OCI-LY7 (cell line): ENCODE measurements around the gene SOAT1. TPM values are rescaled to one million over a fixed set of nuclear protein-coding genes. Genes with fewer than 3 reads are reported as not detected.

Experiments used
- BruUV-seq: library from RNA; stranded (reverse); fragments of 400-500 nt; replicated peaks from 2 replicates; lab custom pipeline; 2021; lab: Mats Ljungman, UMichigan
- CTCF ChIA-PET: fragments of 300-600 bp; sonication (Branson Sonifier 250); formaldehyde crosslinking; loops from one replicate; lab custom pipeline; 2022; ENCODE audit warnings: antibody characterized with exemption; ENCODE audit not compliant: unreplicated experiment; lab: Charles Lee
- POLR2A ChIA-PET: fragments of 300-600 bp; sonication (Branson Sonifier 250); formaldehyde crosslinking; loops from one replicate; lab custom pipeline; 2022; ENCODE audit warnings: antibody characterized with exemption; lab: Charles Lee
- DNase-seq: peaks from one replicate; pipeline ENCODE4 v3.0.0-alpha.2; 2015; ENCODE audit warnings: low spot score
- H2AFZ ChIP-seq: fragments of 200-600 bp; sonication (generic), shearing (Covaris generic); 2 replicates; pipeline ENCODE4 v1.6.1; 2014; ENCODE audit warnings: mild to moderate bottlenecking, antibody characterized with exemption, low read length, moderate library complexity
- H3K27ac ChIP-seq: fragments of 200-600 bp; sonication (generic); 2 replicates; pipeline ENCODE4 v1.5.1; 2014; ENCODE audit warnings: mixed run types, low read depth, mild to moderate bottlenecking, moderate library complexity, low read length, inconsistent platforms; ENCODE audit not compliant: poor library complexity, severe bottlenecking
- H3K36me3 ChIP-seq: fragments of 200-600 bp; sonication (generic); 2 replicates; pipeline ENCODE4 v1.6.1; 2014; ENCODE audit warnings: mild to moderate bottlenecking, antibody characterized with exemption, low read length, moderate library complexity, mixed read lengths; ENCODE audit not compliant: insufficient read depth
- H3K4me1 ChIP-seq: fragments of 200-600 bp; sonication (generic); 2 replicates; pipeline ENCODE4 v1.5.1; 2014; ENCODE audit warnings: mild to moderate bottlenecking, low read length; ENCODE audit not compliant: insufficient read depth, poor library complexity, severe bottlenecking
- H3K4me2 ChIP-seq: fragments of 200-600 bp; sonication (generic); 2 replicates; pipeline ENCODE4 v1.6.1; 2014; ENCODE audit warnings: mild to moderate bottlenecking, low read length
- H3K4me3 ChIP-seq: fragments of 200-600 bp; sonication (generic); 2 replicates; pipeline ENCODE4 v1.5.1; 2014; ENCODE audit warnings: mild to moderate bottlenecking, low read depth, low read length; ENCODE audit not compliant: poor library complexity, severe bottlenecking
- H3K79me2 ChIP-seq: fragments of 200-600 bp; sonication (generic); 2 replicates; pipeline ENCODE4 v1.6.1; 2016; ENCODE audit warnings: low read depth, mild to moderate bottlenecking, low read length, moderate library complexity, mixed read lengths; ENCODE audit not compliant: insufficient read depth
- H3K9me2 ChIP-seq: fragments of 200-600 bp; sonication (generic); 2 replicates; pipeline ENCODE4 v1.6.1; 2016; ENCODE audit warnings: mild to moderate bottlenecking, low read length, mixed read lengths; ENCODE audit not compliant: insufficient read depth
- H3K9me3 ChIP-seq: fragments of 200-600 bp; sonication (generic); 2 replicates; pipeline ENCODE4 v1.6.1; 2014; ENCODE audit warnings: mild to moderate bottlenecking, mixed run types, low read length, mixed read lengths
- H4K20me1 ChIP-seq: fragments of 200-600 bp; sonication (generic); 2 replicates; pipeline ENCODE4 v1.6.1; 2014; ENCODE audit warnings: mild to moderate bottlenecking, antibody characterized with exemption, low read length, moderate library complexity, mixed read lengths; ENCODE audit not compliant: insufficient read depth
- EZH2phosphoT487 ChIP-seq: fragments of 200-600 bp; sonication (generic); IDR thresholded peaks from 2 replicates; pipeline ENCODE4 v1.6.1; 2018; ENCODE audit warnings: low read depth, borderline replicate concordance, mild to moderate bottlenecking, mixed run types, antibody characterized with exemption, low read length, moderate library complexity, mixed read lengths
- intact Hi-C: fragments of 100-400 bp; cut with micrococcal nuclease; formaldehyde crosslinking; loops from one replicate; pipeline ENCODE4 v1.10.0; 2022; ENCODE audit not compliant: unreplicated experiment
- total RNA-seq, 2 experiments: library from RNA; depleted of rRNA in 1 of 2; stranded (reverse); fragments of >200 nt in 1 of 2; shearing (Covaris generic) in 1 of 2; gene quantifications; 2 replicates each; pipeline ENCODE4 v1.2.3, GENCODE V29; 2014 to 2022
- TF ChIP-seq, protein P1 (sequence below): fragments of 200-600 bp; sonication (generic); conservative IDR thresholded peaks from 2 replicates; pipeline ENCODE4 v1.5.1; 2014; ENCODE audit warnings: mild to moderate bottlenecking, antibody characterized with exemption, low read length, moderate library complexity, mixed read lengths

The SOAT1 gene
- total RNA-seq, 2 experiments from 2014 or later = 8.7 to 34.0 TPM

DNA sequence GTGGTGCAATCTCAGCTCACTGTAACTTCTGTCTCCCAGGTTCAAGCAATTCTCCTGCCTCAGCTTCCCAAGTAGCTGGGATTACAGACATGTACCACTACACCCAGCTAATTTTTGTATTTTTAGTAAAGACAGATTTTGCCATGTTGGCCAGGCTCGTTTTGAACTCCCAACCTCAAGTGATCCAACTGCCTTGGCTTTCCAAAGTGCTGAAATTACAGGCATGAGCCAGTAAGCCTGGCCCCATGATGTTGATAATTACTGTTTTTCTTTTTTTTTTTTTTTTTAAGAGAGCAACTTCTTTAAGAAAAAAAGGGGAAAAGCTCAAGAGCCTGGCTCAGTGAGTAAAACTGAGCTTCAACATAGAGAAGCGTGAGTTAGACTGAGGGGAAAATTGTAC, 9.6 kb upstream of the SOAT1 start:
- no peak overlapping the region for H3K27ac ChIP-seq
- H3K9me2 ChIP-seq = no peaks in the 10 kb centered on the region
- no peak for DNase-seq
- no peak overlapping the region for H3K4me2 ChIP-seq
- H3K4me1 ChIP-seq = no peaks in the 10 kb centered on the region
- no peaks in the 10 kb centered on the region for H3K36me3 ChIP-seq
- intact Hi-C loops = no loop called here
- BruUV-seq = no TSS peak
- CTCF ChIA-PET = no interaction called here
- POLR2A ChIA-PET = interaction anchor here (0.6 to 1.5 kb wide), 8 partner anchors 9 to 1364 kb away, joined by 3 to 8 read pairs (median 3); partner anchors contain the start of gene SOAT1
- H2AFZ ChIP-seq = no peak overlapping the region
- TF ChIP-seq, protein P1, sequence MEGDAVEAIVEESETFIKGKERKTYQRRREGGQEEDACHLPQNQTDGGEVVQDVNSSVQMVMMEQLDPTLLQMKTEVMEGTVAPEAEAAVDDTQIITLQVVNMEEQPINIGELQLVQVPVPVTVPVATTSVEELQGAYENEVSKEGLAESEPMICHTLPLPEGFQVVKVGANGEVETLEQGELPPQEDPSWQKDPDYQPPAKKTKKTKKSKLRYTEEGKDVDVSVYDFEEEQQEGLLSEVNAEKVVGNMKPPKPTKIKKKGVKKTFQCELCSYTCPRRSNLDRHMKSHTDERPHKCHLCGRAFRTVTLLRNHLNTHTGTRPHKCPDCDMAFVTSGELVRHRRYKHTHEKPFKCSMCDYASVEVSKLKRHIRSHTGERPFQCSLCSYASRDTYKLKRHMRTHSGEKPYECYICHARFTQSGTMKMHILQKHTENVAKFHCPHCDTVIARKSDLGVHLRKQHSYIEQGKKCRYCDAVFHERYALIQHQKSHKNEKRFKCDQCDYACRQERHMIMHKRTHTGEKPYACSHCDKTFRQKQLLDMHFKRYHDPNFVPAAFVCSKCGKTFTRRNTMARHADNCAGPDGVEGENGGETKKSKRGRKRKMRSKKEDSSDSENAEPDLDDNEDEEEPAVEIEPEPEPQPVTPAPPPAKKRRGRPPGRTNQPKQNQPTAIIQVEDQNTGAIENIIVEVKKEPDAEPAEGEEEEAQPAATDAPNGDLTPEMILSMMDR = no peak
- no peak for TF ChIP-seq EZH2phosphoT487
- no peaks in the 10 kb centered on the region for H4K20me1 ChIP-seq
- no peaks in the 10 kb centered on the region for H3K79me2 ChIP-seq
- H3K9me3 ChIP-seq = peaks cover 2% of the 10 kb centered on the region; the same call in 1 of the 2 replicates
- H3K4me3 ChIP-seq = no peak overlapping the region

DNA sequence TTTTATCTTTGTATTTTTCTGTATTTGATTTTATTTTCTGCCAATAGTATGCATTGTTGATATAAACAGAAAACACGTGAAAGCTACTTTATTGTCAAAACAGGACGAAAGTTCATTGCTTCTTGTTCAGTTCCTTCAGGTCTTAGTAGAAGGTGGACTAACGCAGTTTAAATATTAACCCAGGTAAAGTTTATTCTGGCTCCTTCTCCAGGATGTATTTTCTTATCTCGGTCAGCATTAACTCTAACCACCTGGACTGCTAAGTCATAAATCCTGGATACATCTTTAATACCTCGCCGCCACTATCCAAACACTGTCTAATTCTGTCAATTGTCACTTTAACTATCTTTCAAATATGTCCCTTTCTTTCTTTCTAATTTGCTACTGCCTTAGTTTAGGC, 5.7 kb upstream of the SOAT1 start:
- H3K9me2 ChIP-seq = no peaks in the 10 kb centered on the region
- H2AFZ ChIP-seq = no peak overlapping the region
- H3K36me3 ChIP-seq = no peaks in the 10 kb centered on the region
- no peak for DNase-seq
- no TSS peak for BruUV-seq
- intact Hi-C loops = no loop called here
- no peaks in the 10 kb centered on the region for H4K20me1 ChIP-seq
- no peaks in the 10 kb centered on the region for H3K79me2 ChIP-seq
- CTCF ChIA-PET = no interaction called here
- no peak overlapping the region for H3K4me2 ChIP-seq
- no peak overlapping the region for H3K4me3 ChIP-seq
- POLR2A ChIA-PET = no interaction called here
- no peaks in the 10 kb centered on the region for H3K9me3 ChIP-seq
- no peak for TF ChIP-seq EZH2phosphoT487
- TF ChIP-seq, protein P1 = no peak
- no peak overlapping the region for H3K27ac ChIP-seq
- peaks cover 3% of the 10 kb centered on the region for H3K4me1 ChIP-seq

DNA sequence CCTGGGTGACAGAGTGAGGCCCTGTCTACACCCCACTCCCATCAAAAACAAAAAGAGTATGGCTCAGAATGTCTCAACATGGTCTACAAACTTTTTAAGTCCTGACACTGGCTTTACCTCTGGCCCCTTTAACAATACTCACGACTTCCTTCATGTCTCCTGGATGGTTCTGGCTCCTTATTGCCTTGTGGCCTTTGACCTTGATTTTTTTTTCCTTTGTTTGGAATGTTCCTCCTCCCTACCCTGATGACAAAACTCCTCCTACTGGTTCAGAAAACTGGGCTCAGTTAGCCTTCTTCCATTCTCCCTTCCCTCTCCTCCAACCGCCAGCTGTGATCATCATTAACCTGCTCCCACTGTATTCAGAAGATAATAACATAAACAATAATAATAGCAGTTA, 4.6 kb upstream of the SOAT1 start:
- intact Hi-C loops = no loop called here
- no peaks in the 10 kb centered on the region for H3K36me3 ChIP-seq
- no peak overlapping the region for H3K4me3 ChIP-seq
- H4K20me1 ChIP-seq = no peaks in the 10 kb centered on the region
- TF ChIP-seq, protein P1 = no peak
- no peak for TF ChIP-seq EZH2phosphoT487
- H3K79me2 ChIP-seq = peaks cover under 1% of the 10 kb centered on the region; the same call in 1 of the 2 replicates
- CTCF ChIA-PET = no interaction called here
- DNase-seq = no peak
- no TSS peak for BruUV-seq
- H2AFZ ChIP-seq = no peak overlapping the region
- no peaks in the 10 kb centered on the region for H3K9me2 ChIP-seq
- H3K4me2 ChIP-seq = no peak overlapping the region
- POLR2A ChIA-PET = no interaction called here
- H3K27ac ChIP-seq = no peak overlapping the region
- H3K4me1 ChIP-seq = peaks cover 8% of the 10 kb centered on the region
- no peaks in the 10 kb centered on the region for H3K9me3 ChIP-seq
